DND-41 (cell line): Measurements from ENCODE around the gene FUOM.

ENCODE experiments used
- ATAC-seq: fragments of 200-7000 bp; cut with Tn5 transposase; 3 replicates; pipeline ENCODE4 v1.9.1; 2021; ENCODE audit warnings: low read depth; ENCODE audit not compliant: insufficient read depth
- DNase-seq: peaks from one replicate; pipeline ENCODE4 v3.0.0-alpha.2; 2020
- H2AFZ ChIP-seq: 2 replicates; pipeline ENCODE4 v1.6.0; 2012; ENCODE audit warnings: low read depth, low read length
- H3K27ac ChIP-seq: 2 replicates; pipeline ENCODE4 v1.5.1; 2012; ENCODE audit warnings: low read length, inconsistent platforms
- H3K27me3 ChIP-seq: fragments of 200-600 bp; sonication (generic); 2 replicates; pipeline ENCODE4 v1.6.0; 2012; ENCODE audit warnings: low read length, mild to moderate bottlenecking, inconsistent platforms; ENCODE audit not compliant: insufficient read depth, poor library complexity
- H3K36me3 ChIP-seq: 2 replicates; pipeline ENCODE4 v1.5.1; 2012; ENCODE audit warnings: low read length, inconsistent platforms; ENCODE audit not compliant: insufficient read depth
- H3K4me1 ChIP-seq: 2 replicates; pipeline ENCODE4 v1.5.1; 2012; ENCODE audit warnings: mild to moderate bottlenecking, low read length; ENCODE audit not compliant: insufficient read depth
- H3K4me2 ChIP-seq: 2 replicates; pipeline ENCODE4 v1.6.0; 2012; ENCODE audit warnings: mild to moderate bottlenecking, moderate library complexity, low read length, inconsistent platforms; ENCODE audit not compliant: insufficient read depth
- H3K4me3 ChIP-seq, 2 experiments: fragments of 200-600 bp in 1 of 2; shearing (Covaris generic) in 1 of 2; 2 replicates each; pipeline ENCODE4 v1.5.1; 2012 to 2016; ENCODE audit warnings: inconsistent platforms in 2 of 2, low read length in 2 of 2, mild to moderate bottlenecking in 2 of 2, low read depth in 1 of 2, moderate library complexity in 1 of 2
- H3K79me2 ChIP-seq: 2 replicates; pipeline ENCODE4 v1.6.0; 2012; ENCODE audit warnings: low read length, inconsistent platforms; ENCODE audit not compliant: insufficient read depth
- H3K9ac ChIP-seq: 2 replicates; pipeline ENCODE4 v1.6.0; 2012; ENCODE audit warnings: low read depth, mild to moderate bottlenecking, inconsistent platforms, low read length, moderate library complexity
- H3K9me3 ChIP-seq: 2 replicates; pipeline ENCODE4 v1.5.1; 2012; ENCODE audit warnings: low read length, moderate library complexity, mild to moderate bottlenecking, inconsistent platforms; ENCODE audit not compliant: insufficient read depth, severe bottlenecking
- H4K20me1 ChIP-seq: 2 replicates; pipeline ENCODE4 v1.6.0; 2012; ENCODE audit warnings: low read length; ENCODE audit not compliant: insufficient read depth
- CTCF ChIP-seq: IDR thresholded peaks from 2 replicates; pipeline ENCODE4 v1.5.1; 2012; ENCODE audit warnings: borderline replicate concordance, low read length, moderate library complexity, mild to moderate bottlenecking; ENCODE audit not compliant: poor library complexity, severe bottlenecking; ENCODE audit errors: extremely low read depth
- EZH2 ChIP-seq: IDR thresholded peaks from 3 replicates; pipeline ENCODE4 v1.6.1; 2012; ENCODE audit warnings: borderline replicate concordance, low read depth, mild to moderate bottlenecking, moderate library complexity, low read length, inconsistent platforms; ENCODE audit not compliant: severe bottlenecking

FUOM gene

GRCh38 chr10:133403784-133404183 is 46.0 kb upstream of the FUOM start:
- H3K4me3 ChIP-seq = no peak overlapping the region

GRCh38 chr10:133403359-133403758 is 45.5 kb upstream of the FUOM start:
- Histone ChIP-seq H3K27me3 (no peaks in the 10 kb centered on the region), H3K4me3 (no peak overlapping the region), H3K4me2 (no peak overlapping the region), H3K9me3 (peaks cover 8% of the 10 kb centered on the region), H3K36me3 (peaks cover 96% of the 10 kb centered on the region), H3K79me2 (peaks cover 71% of the 10 kb centered on the region), H3K4me1 (no peaks in the 10 kb centered on the region), H3K9ac (no peak overlapping the region), H3K27ac (no peak overlapping the region), H4K20me1 (peaks cover 17% of the 10 kb centered on the region; the same call in 1 of the 2 replicates), H2AFZ (no peak overlapping the region)
- DNase-seq = no peak
- TF ChIP-seq EZH2 (no peak), CTCF (no peak)
- no peak for ATAC-seq

More at GRCh38 chr10:133403784-133404183, 46.0 kb upstream of the FUOM start:
- no peak for TF ChIP-seq CTCF
- no peak for TF ChIP-seq EZH2
- Histone ChIP-seq H3K9me3 (peaks cover 11% of the 10 kb centered on the region), H4K20me1 (peaks cover 13% of the 10 kb centered on the region; the same call in 1 of the 2 replicates), H3K27me3 (no peaks in the 10 kb centered on the region), H3K79me2 (peaks cover 71% of the 10 kb centered on the region), H3K4me1 (no peaks in the 10 kb centered on the region), H3K36me3 (peaks cover 96% of the 10 kb centered on the region), H3K27ac (no peak overlapping the region), H3K9ac (no peak overlapping the region), H2AFZ (no peak overlapping the region), H3K4me2 (no peak overlapping the region)
- DNase-seq (no peak), ATAC-seq (no peak)

GRCh38 chr10:133401981-133402725 is 44.3 kb upstream of the FUOM start:
- no peak for ATAC-seq
- Histone ChIP-seq H3K4me1 (no peaks in the 10 kb centered on the region), H4K20me1 (peaks cover 22% of the 10 kb centered on the region; the same call in 1 of the 2 replicates), H3K9me3 (peaks cover 4% of the 10 kb centered on the region), H3K36me3 (peaks cover 93% of the 10 kb centered on the region), H3K79me2 (peaks cover 68% of the 10 kb centered on the region), H3K27ac (no peak overlapping the region), H3K4me3 (no peak overlapping the region), H3K27me3 (no peaks in the 10 kb centered on the region), H3K9ac (no peak overlapping the region), H2AFZ (no peak overlapping the region), H3K4me2 (no peak overlapping the region)
- no peak for DNase-seq
- TF ChIP-seq CTCF (no peak), EZH2 (no peak)
